K562 (cell line): ENCODE data around the gene BRCA1. TPM values are rescaled to one million over a fixed set of nuclear protein-coding genes. Genes with fewer than 3 reads are reported as not detected.

Source experiments
- ARID4B ChIP-seq: sonication (generic); formaldehyde crosslinking; IDR thresholded peaks from 2 replicates; pipeline ENCODE4 v1.8.0; 2022; ENCODE audit warnings: mild to moderate bottlenecking, missing genetic modification reagents
- ARNT ChIP-seq, 2 experiments: fragments of 450-650 bp; IDR thresholded peaks; 2 replicates each; pipeline ENCODE4 v1.6.1; 2016; ENCODE audit warnings: mild to moderate bottlenecking in 1 of 2
- CXXC5 ChIP-seq: fragments of 250-450 bp; sonication (Bioruptor Pico); IDR thresholded peaks from 2 replicates; pipeline ENCODE4 v1.8.0; 2022; ENCODE audit warnings: inconsistent platforms, mild to moderate bottlenecking, moderate library complexity
- EGR1 ChIP-seq: fragments of 450-650 bp; conservative IDR thresholded peaks from 2 replicates; pipeline ENCODE4 v1.6.1; 2017; ENCODE audit warnings: mild to moderate bottlenecking
- KDM4B ChIP-seq, 2 experiments: fragments of 450-650 bp in 1 of 2; sonication (generic) in 1 of 2; IDR thresholded peaks; 2 replicates each; pipeline ENCODE4 v1.6.1; 2016 to 2017; ENCODE audit warnings: borderline replicate concordance in 2 of 2, antibody characterized with exemption in 1 of 2, low read depth in 1 of 2, mild to moderate bottlenecking in 1 of 2
- MTA3 ChIP-seq: fragments of 450-650 bp; formaldehyde crosslinking; IDR thresholded peaks from 2 replicates; pipeline ENCODE4 v1.6.1; 2017; ENCODE audit warnings: mild to moderate bottlenecking, borderline replicate concordance
- NRF1 ChIP-seq, 2 experiments: fragments of 450-650 bp; IDR thresholded peaks in 1 of 2; conservative IDR thresholded peaks in 1 of 2; 2 replicates each; pipeline ENCODE4 v1.6.1; 2014; ENCODE audit warnings: mild to moderate bottlenecking in 2 of 2
- PHF20 ChIP-seq: fragments of 450-650 bp; IDR thresholded peaks from 2 replicates; pipeline ENCODE4 v1.6.1; 2018; ENCODE audit not compliant: partially characterized antibody
- PHF8 ChIP-seq: fragments of 200-600 bp; sonication (generic); IDR thresholded peaks from 2 replicates; pipeline ENCODE4 v1.6.1; 2012; ENCODE audit warnings: mixed run types, mild to moderate bottlenecking, inconsistent platforms, low read length, moderate library complexity, borderline replicate concordance
- PKNOX1 ChIP-seq: fragments of 450-650 bp; IDR thresholded peaks from 2 replicates; pipeline ENCODE4 v1.6.1; 2016
- SIRT6 ChIP-seq: IDR thresholded peaks from one replicate; pipeline ENCODE4 v1.6.1; 2012; ENCODE audit warnings: low read depth, mild to moderate bottlenecking, control low read depth, inconsistent platforms, low read length, moderate library complexity
- SUPT5H ChIP-seq: fragments of 450-650 bp; IDR thresholded peaks from 2 replicates; pipeline ENCODE4 v1.6.1; 2016
- TOE1 ChIP-seq, 2 experiments: fragments of 450-650 bp in 1 of 2; sonication (generic) in 1 of 2; formaldehyde crosslinking in 1 of 2; IDR thresholded peaks; 2 replicates each; pipeline versions ENCODE4 v1.7.1 to v1.8.0; 2016 to 2022; ENCODE audit warnings: borderline replicate concordance in 2 of 2, mild to moderate bottlenecking in 2 of 2, antibody characterized with exemption in 1 of 2, inconsistent platforms in 1 of 2, low read depth in 1 of 2, missing genetic modification reagents in 1 of 2, moderate library complexity in 1 of 2
- USF2 ChIP-seq: sonication (generic); formaldehyde crosslinking; IDR thresholded peaks from 2 replicates; pipeline ENCODE4 v1.5.0; 2020; ENCODE audit warnings: missing genetic modification reagents
- ZC3H4 ChIP-seq: sonication (generic); formaldehyde crosslinking; IDR thresholded peaks from 2 replicates; pipeline ENCODE4 v1.9.0; 2021; ENCODE audit warnings: missing genetic modification reagents, borderline replicate concordance
- ZFP36 ChIP-seq: fragments of 150-350 bp; IDR thresholded peaks from 2 replicates; pipeline ENCODE4 v1.6.1; 2018; ENCODE audit warnings: low read length, low read depth; ENCODE audit not compliant: partially characterized antibody
- polyA plus RNA-seq, 8 experiments: library from polyadenylated mRNA; depleted of rRNA in 4 of 8; stranded (reverse) in 5 of 8; unstranded in 3 of 8; fragments of >200 nt; fragmentation: Nextera tagmentation in 2 of 8; fragmentation: Illumina TruSeq in 1 of 8; extraction: Ambion mirVana in 2 of 8; extraction: Trizol in 1 of 8; gene quantifications; 2 replicates each; pipeline versions ENCODE4 v1.2.1 to v1.2.3, GENCODE V29; 2011 to 2014; ENCODE audit warnings: inconsistent platforms in 1 of 8, missing spikeins in 1 of 8
- total RNA-seq, 7 experiments: library from RNA; depleted of rRNA in 6 of 7; stranded (reverse); fragments of >200 nt in 6 of 7; fragmentation: Illumina TruSeq in 2 of 7; extraction: Trizol in 2 of 7; gene quantifications; 2 replicates each; pipeline versions ENCODE4 v1.2.1 to v1.2.3, GENCODE V29; 2011 to 2021; ENCODE audit warnings: low replicate concordance in 1 of 7
- TF ChIP-seq, protein P1 (sequence below): fragments of 250-450 bp; sonication (Bioruptor Pico); IDR thresholded peaks from 2 replicates; pipeline ENCODE4 v1.5.0; 2021
- TF ChIP-seq, protein P2 (sequence below), 2 experiments: fragments of 450-650 bp; conservative IDR thresholded peaks; 2 replicates each; pipeline ENCODE4 v1.6.1; 2017; ENCODE audit warnings: mild to moderate bottlenecking in 2 of 2, moderate library complexity in 2 of 2

BRCA1 gene
- total and polyA plus RNA-seq, 9 of the 15 experiments (the other 6 are each of a cell fraction or from before 2014, with no cell fraction given) = 25.9 to 95.3 (median 62.3) TPM

GRCh38 chr17:43021741-43022512 is 103.2 kb downstream of the BRCA1 start, which contains the start of gene VAT1 (continued):
- TF ChIP-seq ARID4B (CRISPR knock-in tag) (peak; percentile 95), PKNOX1 (peak; percentile 57), ZFP36 (no peak), TOE1 (IDR thresholded peaks at IDR 0.05; ENCODE audit: borderline replicate concordance) (peak; percentile 60; the same call in 1 of the 2 replicates), TOE1 (CRISPR knock-in tag; IDR thresholded peaks at IDR 0.05; ENCODE audit: borderline replicate concordance, low read depth) (no peak), MTA3 (0 out of 2 replicates have a peak, but pooled peaks have one; percentile 32), NRF1 (conservative IDR thresholded peaks at IDR 0.05 in 1 of 2, IDR thresholded peaks at IDR 0.05 in 1 of 2) (peak; percentile 88 to 89), PHF8 (peak; percentile 15; the same call in 1 of the 2 replicates), SUPT5H (peak; percentile 51; the same call in 1 of the 2 replicates), KDM4B (IDR thresholded peaks at IDR 0.05; ENCODE audit: borderline replicate concordance in 2 of 2, low read depth in 1 of 2) (no peak), CXXC5 (CRISPR knock-in tag) (peak; percentile 79), ARNT (IDR thresholded peaks at IDR 0.05) (no peak), SIRT6 (no peak), ZC3H4 (CRISPR knock-in tag) (peak; percentile 66; the same call in 1 of the 2 replicates), USF2 (CRISPR knock-in tag) (no peak), EGR1 (peak; percentile 63), PHF20 (peak; percentile 39)
- TF ChIP-seq, protein P1, sequence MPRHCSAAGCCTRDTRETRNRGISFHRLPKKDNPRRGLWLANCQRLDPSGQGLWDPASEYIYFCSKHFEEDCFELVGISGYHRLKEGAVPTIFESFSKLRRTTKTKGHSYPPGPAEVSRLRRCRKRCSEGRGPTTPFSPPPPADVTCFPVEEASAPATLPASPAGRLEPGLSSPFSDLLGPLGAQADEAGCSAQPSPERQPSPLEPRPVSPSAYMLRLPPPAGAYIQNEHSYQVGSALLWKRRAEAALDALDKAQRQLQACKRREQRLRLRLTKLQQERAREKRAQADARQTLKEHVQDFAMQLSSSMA (CRISPR knock-in tag) = 0 out of 2 replicates have a peak, but pooled peaks have one; percentile 55
- TF ChIP-seq, protein P2, sequence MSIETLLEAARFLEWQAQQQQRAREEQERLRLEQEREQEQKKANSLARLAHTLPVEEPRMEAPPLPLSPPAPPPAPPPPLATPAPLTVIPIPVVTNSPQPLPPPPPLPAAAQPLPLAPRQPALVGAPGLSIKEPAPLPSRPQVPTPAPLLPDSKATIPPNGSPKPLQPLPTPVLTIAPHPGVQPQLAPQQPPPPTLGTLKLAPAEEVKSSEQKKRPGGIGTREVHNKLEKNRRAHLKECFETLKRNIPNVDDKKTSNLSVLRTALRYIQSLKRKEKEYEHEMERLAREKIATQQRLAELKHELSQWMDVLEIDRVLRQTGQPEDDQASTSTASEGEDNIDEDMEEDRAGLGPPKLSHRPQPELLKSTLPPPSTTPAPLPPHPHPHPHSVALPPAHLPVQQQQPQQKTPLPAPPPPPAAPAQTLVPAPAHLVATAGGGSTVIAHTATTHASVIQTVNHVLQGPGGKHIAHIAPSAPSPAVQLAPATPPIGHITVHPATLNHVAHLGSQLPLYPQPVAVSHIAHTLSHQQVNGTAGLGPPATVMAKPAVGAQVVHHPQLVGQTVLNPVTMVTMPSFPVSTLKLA (conservative IDR thresholded peaks at IDR 0.05) = peak; percentile 67 to 79
